Peyer's patch (tissue), 4 donors: ENCODE measurements around the gene DNAJC5G.

Experiments used
- POLR2A ChIP-seq, 2 donors: fragments of 450-650 bp; IDR thresholded peaks; one replicate each; pipeline ENCODE4 v1.5.1; 2017; ENCODE audit warnings: antibody characterized with exemption in 2 of 2, mild to moderate bottlenecking in 2 of 2, moderate library complexity in 2 of 2
- TF ChIP-seq, protein P1 (sequence below), 6 experiments: fragments of 450-650 bp in 4 of 6; fragments of 200-600 bp in 2 of 6; sonication (generic) in 1 of 6; IDR thresholded peaks; one replicate each; pipeline ENCODE4 v1.5.1; 2017 to 2019; ENCODE audit warnings: antibody characterized with exemption in 6 of 6, mild to moderate bottlenecking in 3 of 6, moderate library complexity in 1 of 6

GRCh38 chr2:27290549-27290948, 15.3 kb downstream of the DNAJC5G start:
- TF ChIP-seq, protein P1, sequence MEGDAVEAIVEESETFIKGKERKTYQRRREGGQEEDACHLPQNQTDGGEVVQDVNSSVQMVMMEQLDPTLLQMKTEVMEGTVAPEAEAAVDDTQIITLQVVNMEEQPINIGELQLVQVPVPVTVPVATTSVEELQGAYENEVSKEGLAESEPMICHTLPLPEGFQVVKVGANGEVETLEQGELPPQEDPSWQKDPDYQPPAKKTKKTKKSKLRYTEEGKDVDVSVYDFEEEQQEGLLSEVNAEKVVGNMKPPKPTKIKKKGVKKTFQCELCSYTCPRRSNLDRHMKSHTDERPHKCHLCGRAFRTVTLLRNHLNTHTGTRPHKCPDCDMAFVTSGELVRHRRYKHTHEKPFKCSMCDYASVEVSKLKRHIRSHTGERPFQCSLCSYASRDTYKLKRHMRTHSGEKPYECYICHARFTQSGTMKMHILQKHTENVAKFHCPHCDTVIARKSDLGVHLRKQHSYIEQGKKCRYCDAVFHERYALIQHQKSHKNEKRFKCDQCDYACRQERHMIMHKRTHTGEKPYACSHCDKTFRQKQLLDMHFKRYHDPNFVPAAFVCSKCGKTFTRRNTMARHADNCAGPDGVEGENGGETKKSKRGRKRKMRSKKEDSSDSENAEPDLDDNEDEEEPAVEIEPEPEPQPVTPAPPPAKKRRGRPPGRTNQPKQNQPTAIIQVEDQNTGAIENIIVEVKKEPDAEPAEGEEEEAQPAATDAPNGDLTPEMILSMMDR (IDR thresholded peaks at IDR 0.05): no peak
- TF ChIP-seq POLR2A (IDR thresholded peaks at IDR 0.05): no peak
